B cell (primary cell): Measurements from ENCODE around the gene EPB41L1. TPM values are rescaled to one million over a fixed set of nuclear protein-coding genes. Genes with fewer than 3 reads are reported as not detected.

Experiments used
- ATAC-seq: fragments of 200-7000 bp; cut with Tn5 transposase; one replicate; pipeline ENCODE4 v1.10.0; 2021; ENCODE audit warnings: low read depth, mild to moderate bottlenecking, moderate number of reproducible peaks, moderate library complexity
- CTCF ChIA-PET: fragments of 350-600 bp; sonication (Branson Sonifier 250); formaldehyde crosslinking; loops from one replicate; lab custom pipeline; 2021; ENCODE audit warnings: antibody characterized with exemption, inconsistent platforms; lab: Charles Lee
- POLR2A ChIA-PET: fragments of 350-600 bp; sonication (Branson Sonifier 250); formaldehyde crosslinking; loops from one replicate; lab custom pipeline; 2021; ENCODE audit warnings: antibody characterized with exemption; lab: Charles Lee
- DNase-seq: peaks from one replicate; pipeline ENCODE4 v3.0.0; 2013
- H2AFZ ChIP-seq: 2 replicates; pipeline ENCODE4 v1.6.1; 2012; ENCODE audit warnings: mild to moderate bottlenecking, low read depth, low read length; ENCODE audit not compliant: insufficient read depth, poor library complexity, severe bottlenecking
- H3K27ac ChIP-seq, 2 donors: 1 replicate in 1 of 2; 2 replicates in 1 of 2; pipeline ENCODE4 v1.5.1; 2012 to 2013; ENCODE audit warnings: low read length in 2 of 2, mild to moderate bottlenecking in 2 of 2, moderate library complexity in 1 of 2
- H3K27me3 ChIP-seq, 4 experiments: fragments of 200-600 bp in 1 of 4; sonication (generic) in 1 of 4; replicated peaks in 1 of 4; 1 replicate in 2 of 4; 2 replicates in 2 of 4; pipeline versions ENCODE4 v1.6.1 to v1.7.0; 2013 to 2016; ENCODE audit warnings: low read length in 3 of 4, mild to moderate bottlenecking in 2 of 4, mixed read lengths in 1 of 4, moderate library complexity in 1 of 4; ENCODE audit not compliant: insufficient read depth in 4 of 4, control insufficient read depth in 3 of 4; ENCODE audit errors: control extremely low read depth in 1 of 4
- H3K36me3 ChIP-seq, 2 experiments: replicated peaks in 1 of 2; 1 replicate in 1 of 2; 2 replicates in 1 of 2; pipeline versions ENCODE4 v1.6.1 to v1.7.1; 2013; ENCODE audit warnings: low read length in 1 of 2; ENCODE audit not compliant: insufficient read depth in 2 of 2, control insufficient read depth in 1 of 2; ENCODE audit errors: control extremely low read depth in 1 of 2, extremely low read depth in 1 of 2
- H3K4me1 ChIP-seq, 2 donors: fragments of 200-600 bp in 1 of 2; sonication (generic) in 1 of 2; 1 replicate in 1 of 2; 2 replicates in 1 of 2; pipeline versions ENCODE4 v1.5.1 to v1.6.1; 2013 to 2017; ENCODE audit warnings: low read length in 2 of 2; ENCODE audit not compliant: control insufficient read depth in 2 of 2, insufficient read depth in 2 of 2
- H3K4me2 ChIP-seq: replicated peaks from 2 replicates; pipeline ENCODE3; 2012; ENCODE audit warnings: mild to moderate bottlenecking, low read depth, low read length; ENCODE audit not compliant: poor library complexity, severe bottlenecking
- H3K4me3 ChIP-seq, 5 experiments: fragments of 200-600 bp in 1 of 5; sonication (generic) in 1 of 5; 1 replicate in 3 of 5; 2 replicates in 2 of 5; pipeline versions ENCODE4 v1.5.1 to v1.7.0; 2011 to 2016; ENCODE audit warnings: low read length in 4 of 5, mild to moderate bottlenecking in 4 of 5, low read depth in 2 of 5, control low read depth in 1 of 5, moderate library complexity in 1 of 5; ENCODE audit not compliant: insufficient read depth in 1 of 5; ENCODE audit errors: control extremely low read depth in 1 of 5, extremely low read depth in 1 of 5
- H3K79me2 ChIP-seq: fragments of 200-600 bp; sonication (generic); one replicate; pipeline ENCODE4 v1.6.0; 2016; ENCODE audit warnings: low read length; ENCODE audit not compliant: control insufficient read depth, insufficient read depth
- H3K9ac ChIP-seq: fragments of 200-600 bp; sonication (generic); 2 replicates; pipeline ENCODE4 v1.6.1; 2017; ENCODE audit warnings: mild to moderate bottlenecking, low read length, moderate library complexity
- H3K9me3 ChIP-seq, 3 donors: one replicate each; pipeline versions ENCODE4 v1.6.1 to v1.7.1; 2013; ENCODE audit warnings: low read length in 2 of 3; ENCODE audit not compliant: control insufficient read depth in 2 of 3, insufficient read depth in 1 of 3; ENCODE audit errors: control extremely low read depth in 1 of 3
- H4K20me1 ChIP-seq: 2 replicates; pipeline ENCODE4 v1.6.0; 2012; ENCODE audit warnings: mild to moderate bottlenecking, low read length; ENCODE audit not compliant: insufficient read depth, control insufficient read depth, poor library complexity, severe bottlenecking
- H3K27ac Mint-ChIP-seq: one replicate; pipeline ENCODE4 v1.8.0; 2021; ENCODE audit warnings: mixed read lengths
- H3K27me3 Mint-ChIP-seq: one replicate; pipeline ENCODE4 v1.8.0; 2021; ENCODE audit warnings: mixed read lengths
- H3K4me1 Mint-ChIP-seq: one replicate; pipeline ENCODE4 v1.8.0; 2021; ENCODE audit warnings: mixed read lengths
- H3K4me3 Mint-ChIP-seq: one replicate; pipeline ENCODE4 v1.8.0; 2021; ENCODE audit warnings: mixed read lengths
- H3K9me3 Mint-ChIP-seq: one replicate; pipeline ENCODE4 v1.8.0; 2022; ENCODE audit warnings: mixed read lengths; ENCODE audit not compliant: insufficient read depth
- EZH2 ChIP-seq: IDR thresholded peaks from 2 replicates; pipeline ENCODE4 v1.6.1; 2012; ENCODE audit warnings: borderline replicate concordance, low read depth, mild to moderate bottlenecking, moderate library complexity, low read length; ENCODE audit not compliant: insufficient read depth, poor library complexity, severe bottlenecking
- WGBS: methylation state at CpG from one replicate; pipeline ENCODE4 v1.1.5; 2013; ENCODE audit warnings: missing lambda C conversion rate; ENCODE audit not compliant: insufficient coverage; 5-methylcytosine and 5-hydroxymethylcytosine counted together
- intact Hi-C: fragments of 100-400 bp; cut with micrococcal nuclease; formaldehyde crosslinking; loops from one replicate; pipeline ENCODE4 v1.10.0; 2022
- polyA plus RNA-seq: library from polyadenylated mRNA; depleted of rRNA; stranded (reverse); fragments of >200 nt; gene quantifications from 2 replicates; pipeline ENCODE4 v1.2.3, GENCODE V29; 2012
- total RNA-seq, 2 donors: library from RNA; stranded (reverse); fragments of 120-200 nt in 1 of 2; gene quantifications; 1 replicate in 1 of 2; 2 replicates in 1 of 2; pipeline versions ENCODE4 v1.2.3 to v1.2.4, GENCODE V29; 2013 to 2022
- TF ChIP-seq, protein P1 (sequence below): fragments of 200-600 bp; IDR thresholded peaks from one replicate; pipeline ENCODE4 v1.8.0; 2022; ENCODE audit warnings: antibody characterized with exemption, mild to moderate bottlenecking

The EPB41L1 gene
- total and polyA plus RNA-seq, 2 donors (not counting 1 experiment from before 2014, with no cell fraction given): 0.12 to 1.3 TPM

DNA sequence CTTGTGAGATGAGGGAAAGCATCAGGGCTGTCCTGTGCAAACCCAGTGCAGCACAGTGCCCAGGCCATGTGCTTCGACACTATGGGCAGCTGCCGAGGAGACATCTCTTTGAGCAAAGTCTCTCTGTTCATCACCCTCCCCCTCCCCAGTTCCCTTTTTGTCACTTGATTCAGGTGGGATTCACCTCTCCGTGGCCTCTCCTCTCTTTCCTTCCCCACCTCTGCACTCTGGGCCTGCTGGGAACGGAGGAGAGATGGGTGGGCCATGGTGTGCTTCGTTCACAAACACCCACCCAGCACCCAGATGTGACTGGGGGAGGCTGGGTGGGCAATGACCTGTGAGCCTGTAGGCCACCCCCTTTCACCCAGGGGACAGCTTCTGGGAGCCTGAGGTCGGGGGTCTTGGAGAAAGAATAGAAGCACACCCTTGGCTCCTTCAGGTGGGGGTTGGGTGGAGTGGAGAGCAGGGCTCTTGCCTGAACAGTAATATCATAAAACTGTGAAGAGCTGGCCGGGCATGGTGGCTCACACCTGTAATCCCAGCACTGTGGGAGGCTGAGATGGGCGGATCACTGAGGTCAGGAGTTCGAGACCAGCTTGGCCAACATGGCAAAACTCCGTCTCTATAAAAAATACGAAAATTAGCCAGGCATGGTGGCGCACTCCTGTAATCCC, 118.1 kb downstream of the EPB41L1 start:
- peaks cover 0 to 3% (median 0%) of the 10 kb centered on the region in 3 donors for H3K9me3 ChIP-seq
- WGBS: 98% methylated on average over 8 of the region's 12 CpGs
- ChIA-PET POLR2A (no interaction called here), CTCF (interaction anchor here (1.4 to 3.8 kb wide), 5 partner anchors 8 to 536 kb away, joined by 3 to 20 read pairs (median 4); no protein-coding TSS in a partner anchor)
- DNase-seq (no peak), ATAC-seq (no peak)
- no peak overlapping the region for H3K4me2 ChIP-seq
- H3K4me3 ChIP-seq: no peak overlapping the region
- Mint-ChIP-seq H3K27me3 (peaks cover 12% of the 10 kb centered on the region), H3K4me3 (no peak overlapping the region), H3K27ac (no peak overlapping the region), H3K4me1 (no peaks in the 10 kb centered on the region), H3K9me3 (no peaks in the 10 kb centered on the region)
- no peaks in the 10 kb centered on the region for H3K36me3 ChIP-seq
- intact Hi-C loops: no loop called here
- no peak overlapping the region for H3K27ac ChIP-seq
- no peaks in the 10 kb centered on the region for H3K79me2 ChIP-seq
- H4K20me1 ChIP-seq: no peaks in the 10 kb centered on the region
- no peak overlapping the region for H2AFZ ChIP-seq
- H3K27me3 ChIP-seq: peaks cover 0 to 8% (median 0%) of the 10 kb centered on the region in 4 experiments
- TF ChIP-seq EZH2: no peak
- no peaks in the 10 kb centered on the region for H3K4me1 ChIP-seq
- no peak overlapping the region for H3K9ac ChIP-seq

DNA sequence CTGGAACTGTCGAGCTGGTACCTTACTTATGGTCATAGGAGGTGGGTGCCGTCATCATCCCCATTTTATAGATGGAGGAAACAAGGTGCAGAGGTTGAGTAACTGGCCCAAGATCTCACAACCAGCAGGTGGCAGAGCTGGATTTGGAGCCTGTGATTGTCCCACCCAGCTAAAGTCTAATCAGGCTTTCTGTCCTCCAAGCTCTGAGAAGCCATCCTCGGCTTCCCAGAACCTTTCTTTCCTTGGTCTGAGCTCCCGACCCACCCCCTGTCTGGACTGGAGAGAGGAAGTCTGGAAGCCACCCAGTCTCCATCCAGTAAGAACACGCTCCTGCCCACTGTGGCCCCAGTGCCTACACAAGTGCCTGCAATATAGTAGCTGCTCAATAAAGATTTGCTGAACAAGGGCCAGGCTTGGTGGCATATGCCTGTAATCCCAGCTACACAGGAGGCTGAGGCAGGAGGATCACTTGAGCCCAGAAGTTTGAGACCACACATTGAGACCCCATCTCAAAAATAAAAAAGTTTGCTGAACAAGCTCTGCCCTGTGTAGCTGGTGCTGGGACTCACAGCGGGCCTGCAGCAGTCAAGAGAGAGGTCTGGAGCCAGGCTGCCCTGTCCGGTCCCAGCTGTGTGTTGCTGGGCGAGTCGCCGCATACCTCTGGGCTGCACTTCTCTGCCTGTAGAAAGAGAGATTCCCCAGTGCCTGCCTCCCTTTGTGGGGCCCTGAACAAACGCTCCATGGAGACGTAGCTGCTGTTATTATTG, 119.1 kb downstream of the EPB41L1 start:
- Mint-ChIP-seq H3K4me3 (no peak overlapping the region), H3K27me3 (peaks cover 18% of the 10 kb centered on the region), H3K27ac (no peak overlapping the region), H3K4me1 (no peaks in the 10 kb centered on the region), H3K9me3 (no peaks in the 10 kb centered on the region)
- Histone ChIP-seq H2AFZ (no peak overlapping the region), H3K36me3 (no peaks in the 10 kb centered on the region), H3K9ac (no peak overlapping the region), H3K79me2 (no peaks in the 10 kb centered on the region), H3K4me3 (no peak overlapping the region), H3K4me2 (no peak overlapping the region), H4K20me1 (no peaks in the 10 kb centered on the region), H3K9me3 (peaks cover 0 to 3% (median 0%) of the 10 kb centered on the region in 3 donors), H3K27ac (no peak overlapping the region), H3K4me1 (no peaks in the 10 kb centered on the region), H3K27me3 (peaks cover 0 to 8% (median 0%) of the 10 kb centered on the region in 4 experiments)
- DNase-seq: peak; percentile 23
- no peak for ATAC-seq
- ChIA-PET CTCF (interaction anchor here (0.8 to 3.8 kb wide), 8 partner anchors 9 to 646 kb away, joined by 3 to 20 read pairs (median 4); no protein-coding TSS in a partner anchor), POLR2A (no interaction called here)
- 89% methylated on average over 10 of the region's 12 CpGs for WGBS
- TF ChIP-seq, protein P1, sequence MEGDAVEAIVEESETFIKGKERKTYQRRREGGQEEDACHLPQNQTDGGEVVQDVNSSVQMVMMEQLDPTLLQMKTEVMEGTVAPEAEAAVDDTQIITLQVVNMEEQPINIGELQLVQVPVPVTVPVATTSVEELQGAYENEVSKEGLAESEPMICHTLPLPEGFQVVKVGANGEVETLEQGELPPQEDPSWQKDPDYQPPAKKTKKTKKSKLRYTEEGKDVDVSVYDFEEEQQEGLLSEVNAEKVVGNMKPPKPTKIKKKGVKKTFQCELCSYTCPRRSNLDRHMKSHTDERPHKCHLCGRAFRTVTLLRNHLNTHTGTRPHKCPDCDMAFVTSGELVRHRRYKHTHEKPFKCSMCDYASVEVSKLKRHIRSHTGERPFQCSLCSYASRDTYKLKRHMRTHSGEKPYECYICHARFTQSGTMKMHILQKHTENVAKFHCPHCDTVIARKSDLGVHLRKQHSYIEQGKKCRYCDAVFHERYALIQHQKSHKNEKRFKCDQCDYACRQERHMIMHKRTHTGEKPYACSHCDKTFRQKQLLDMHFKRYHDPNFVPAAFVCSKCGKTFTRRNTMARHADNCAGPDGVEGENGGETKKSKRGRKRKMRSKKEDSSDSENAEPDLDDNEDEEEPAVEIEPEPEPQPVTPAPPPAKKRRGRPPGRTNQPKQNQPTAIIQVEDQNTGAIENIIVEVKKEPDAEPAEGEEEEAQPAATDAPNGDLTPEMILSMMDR: peak; percentile 21
- TF ChIP-seq EZH2: no peak
- intact Hi-C loops: no loop called here
